Rectal smooth muscle tissue (tissue), 1 donor: Measurements from ENCODE around the gene WFIKKN1.

Experiments
- H3K27ac ChIP-seq: one replicate; pipeline ENCODE4 v1.7.0; 2013; ENCODE audit warnings: low read depth, low read length, inconsistent platforms
- H3K27me3 ChIP-seq: one replicate; pipeline ENCODE4 v1.7.0; 2013; ENCODE audit warnings: low read length; ENCODE audit not compliant: control insufficient read depth, insufficient read depth
- H3K36me3 ChIP-seq: one replicate; pipeline ENCODE4 v1.7.0; 2013; ENCODE audit warnings: low read length; ENCODE audit not compliant: control insufficient read depth, insufficient read depth
- H3K4me1 ChIP-seq: one replicate; pipeline ENCODE4 v1.7.0; 2013; ENCODE audit warnings: low read length; ENCODE audit not compliant: control insufficient read depth, insufficient read depth
- H3K4me3 ChIP-seq: one replicate; pipeline ENCODE4 v1.7.0; 2013; ENCODE audit warnings: low read length
- H3K9ac ChIP-seq: one replicate; pipeline ENCODE4 v1.7.0; 2013; ENCODE audit warnings: low read length

The WFIKKN1 gene

GRCh38 chr16:637081-638018 is 6.6 kb downstream of the WFIKKN1 start:
- Histone ChIP-seq H3K4me3 (peak overlapping the region; percentile 91), H3K4me1 (peaks cover 7% of the 10 kb centered on the region), H3K27me3 (no peaks in the 10 kb centered on the region), H3K36me3 (no peaks in the 10 kb centered on the region), H3K9ac (no peak overlapping the region), H3K27ac (peak overlapping the region; percentile 97)

- Histone ChIP-seq H3K4me3 (no peak overlapping the region), H3K4me1 (peaks cover 10% of the 10 kb centered on the region), H3K9ac (no peak overlapping the region), H3K27ac (no peak overlapping the region), H3K27me3 (no peaks in the 10 kb centered on the region), H3K36me3 (no peaks in the 10 kb centered on the region)
Observed at GRCh38 chr16:638034-638543, 7.3 kb downstream of the WFIKKN1 start.

GRCh38 chr16:638836-639235 is 8.1 kb downstream of the WFIKKN1 start:
- H3K4me1 ChIP-seq: peaks cover 10% of the 10 kb centered on the region
- H3K36me3 ChIP-seq: no peaks in the 10 kb centered on the region
- H3K27ac ChIP-seq: no peak overlapping the region
- H3K9ac ChIP-seq: no peak overlapping the region
- no peak overlapping the region for H3K4me3 ChIP-seq
- no peaks in the 10 kb centered on the region for H3K27me3 ChIP-seq

- Histone ChIP-seq H3K4me1 (peaks cover 6% of the 10 kb centered on the region), H3K36me3 (no peaks in the 10 kb centered on the region), H3K27me3 (no peaks in the 10 kb centered on the region), H3K27ac (peak overlapping the region; percentile 91), H3K4me3 (no peak overlapping the region), H3K9ac (no peak overlapping the region)
Observed at GRCh38 chr16:640614-641013, 9.8 kb downstream of the WFIKKN1 start.

GRCh38 chr16:641326-642188 is 10.8 kb downstream of the WFIKKN1 start, which contains the start of gene MCRIP2:
MCRIP2 (plus strand) TSS chr16:641828; CDS start chr16:641992, 164 bp downstream.
- H3K36me3 ChIP-seq: no peaks in the 10 kb centered on the region
- peak within 1 kb of the TSS; percentile 60 for H3K9ac ChIP-seq
- no peaks in the 10 kb centered on the region for H3K27me3 ChIP-seq
- peak within 1 kb of the TSS; percentile 91 for H3K27ac ChIP-seq
- H3K4me1 ChIP-seq: peaks cover 6% of the 10 kb centered on the region
- H3K4me3 ChIP-seq: peak within 1 kb of the TSS; percentile 71

- peak overlapping the region; percentile 71 for H3K4me3 ChIP-seq
- no peaks in the 10 kb centered on the region for H3K27me3 ChIP-seq
- H3K27ac ChIP-seq: peak overlapping the region; percentile 91
- no peaks in the 10 kb centered on the region for H3K36me3 ChIP-seq
- H3K9ac ChIP-seq: peak overlapping the region; percentile 60
- H3K4me1 ChIP-seq: peaks cover 3% of the 10 kb centered on the region
Observed at GRCh38 chr16:642189-643049, 11.6 kb downstream of the WFIKKN1 start.

GRCh38 chr16:643050-643368 is 12.2 kb downstream of the WFIKKN1 start:
- Histone ChIP-seq H3K36me3 (no peaks in the 10 kb centered on the region), H3K27me3 (no peaks in the 10 kb centered on the region), H3K4me1 (peaks cover 5% of the 10 kb centered on the region), H3K9ac (peak overlapping the region; percentile 60), H3K27ac (peak overlapping the region; percentile 91), H3K4me3 (peak overlapping the region; percentile 71)

GRCh38 chr16:644556-644955 is 13.8 kb downstream of the WFIKKN1 start:
- Histone ChIP-seq H3K36me3 (no peaks in the 10 kb centered on the region), H3K27me3 (no peaks in the 10 kb centered on the region), H3K4me1 (peaks cover 12% of the 10 kb centered on the region), H3K9ac (no peak overlapping the region), H3K27ac (no peak overlapping the region), H3K4me3 (no peak overlapping the region)

GRCh38 chr16:645852-646678 is 15.3 kb downstream of the WFIKKN1 start:
- Histone ChIP-seq H3K27me3 (no peaks in the 10 kb centered on the region), H3K36me3 (no peaks in the 10 kb centered on the region), H3K27ac (no peak overlapping the region), H3K4me1 (peaks cover 14% of the 10 kb centered on the region), H3K9ac (no peak overlapping the region), H3K4me3 (peak overlapping the region; percentile 15)

GRCh38 chr16:646679-647172 is 15.9 kb downstream of the WFIKKN1 start:
- Histone ChIP-seq H3K9ac (no peak overlapping the region), H3K27me3 (no peaks in the 10 kb centered on the region), H3K36me3 (no peaks in the 10 kb centered on the region), H3K4me3 (peak overlapping the region; percentile 6), H3K4me1 (peaks cover 14% of the 10 kb centered on the region), H3K27ac (no peak overlapping the region)
